H1 (cell line): Measurements from ENCODE around the gene NSL1. TPM values are rescaled to one million over a fixed set of nuclear protein-coding genes. Genes with fewer than 3 reads are reported as not detected.

Experiments used
- CTCF ChIA-PET: fragments of 300-600 bp; sonication (Branson Sonifier 250); formaldehyde crosslinking; loops from one replicate; lab custom pipeline; 2021; ENCODE audit not compliant: partially characterized antibody; lab: Charles Lee
- POLR2A ChIA-PET: fragments of 300-600 bp; sonication (Branson Sonifier 250); formaldehyde crosslinking; loops from one replicate; lab custom pipeline; 2021; ENCODE audit warnings: inconsistent platforms; ENCODE audit not compliant: partially characterized antibody; lab: Charles Lee
- DNase-seq, 2 experiments: peaks; one replicate each; pipeline versions ENCODE4 v3.0.0 to v3.0.0-alpha.2; 2010 to 2022; ENCODE audit warnings: low spot score in 2 of 2, low read depth in 1 of 2, mixed read lengths in 1 of 2
- FAIRE-seq: peaks from 2 replicates; lab custom pipeline; 2011; peaks lifted over from hg19 to GRCh38; lab: Jason Lieb, UNC
- H2AFZ ChIP-seq: 2 replicates; pipeline ENCODE4 v1.8.1; 2012; ENCODE audit warnings: low read length, inconsistent platforms
- H2AK5ac ChIP-seq: 2 replicates; pipeline ENCODE4 v1.6.1; 2013; ENCODE audit warnings: low read depth, low read length
- H2BK120ac ChIP-seq: replicated peaks from 2 replicates; pipeline ENCODE3; 2013; ENCODE audit warnings: low read depth, low read length, inconsistent platforms
- H2BK12ac ChIP-seq: 2 replicates; pipeline ENCODE4 v1.6.1; 2013; ENCODE audit warnings: low read depth, low read length
- H2BK15ac ChIP-seq: 2 replicates; pipeline ENCODE4 v1.6.1; 2013; ENCODE audit warnings: low read length
- H2BK20ac ChIP-seq: 2 replicates; pipeline ENCODE4 v1.6.1; 2013; ENCODE audit warnings: low read length
- H2BK5ac ChIP-seq: 2 replicates; pipeline ENCODE4 v1.6.1; 2013; ENCODE audit warnings: low read depth, low read length
- H3K14ac ChIP-seq: 2 replicates; pipeline ENCODE4 v1.6.1; 2013; ENCODE audit warnings: inconsistent platforms; ENCODE audit not compliant: insufficient read length
- H3K18ac ChIP-seq: 2 replicates; pipeline ENCODE4 v1.6.1; 2013; ENCODE audit warnings: low read length; ENCODE audit errors: extremely low read depth
- H3K23ac ChIP-seq: 2 replicates; pipeline ENCODE4 v1.6.1; 2013; ENCODE audit warnings: inconsistent platforms; ENCODE audit not compliant: insufficient read length
- H3K23me2 ChIP-seq: 2 replicates; pipeline ENCODE4 v1.6.1; 2013; ENCODE audit warnings: low read depth, low read length
- H3K27ac ChIP-seq: 2 replicates; pipeline ENCODE4 v1.6.1; 2011; ENCODE audit warnings: low read depth, low read length, inconsistent platforms
- H3K27me3 ChIP-seq, 4 experiments: replicated peaks in 1 of 4; 1 replicate in 1 of 4; 2 replicates in 3 of 4; pipeline versions ENCODE4 v1.6.1 to v1.8.1; 2011 to 2013; ENCODE audit warnings: low read length in 3 of 4, mild to moderate bottlenecking in 3 of 4, inconsistent platforms in 2 of 4, mixed read lengths in 2 of 4, moderate library complexity in 1 of 4; ENCODE audit not compliant: control insufficient read depth in 3 of 4, insufficient read depth in 3 of 4; ENCODE audit errors: extremely low read depth in 1 of 4
- H3K36me3 ChIP-seq, 4 experiments: 2 replicates each; pipeline versions ENCODE4 v1.6.1 to v1.8.1; 2011 to 2013; ENCODE audit warnings: mild to moderate bottlenecking in 4 of 4, low read length in 3 of 4, moderate library complexity in 2 of 4, control low read depth in 1 of 4, inconsistent platforms in 1 of 4; ENCODE audit not compliant: insufficient read depth in 4 of 4, control insufficient read depth in 2 of 4
- H3K4ac ChIP-seq: replicated peaks from 2 replicates; pipeline ENCODE3; 2013; ENCODE audit warnings: low read length, low read depth, mixed read lengths, inconsistent platforms; ENCODE audit not compliant: insufficient read length
- H3K4me1 ChIP-seq, 4 experiments: replicated peaks in 1 of 4; 1 replicate in 1 of 4; 2 replicates in 3 of 4; pipeline versions ENCODE4 v1.6.1 to v1.8.1; 2011 to 2013; ENCODE audit warnings: low read length in 3 of 4, inconsistent platforms in 2 of 4, mixed read lengths in 1 of 4; ENCODE audit not compliant: insufficient read depth in 4 of 4, control insufficient read depth in 3 of 4
- H3K4me2 ChIP-seq, 2 experiments: 2 replicates each; pipeline versions ENCODE4 v1.6.1 to v1.8.1; 2011 to 2013; ENCODE audit warnings: low read depth in 2 of 2, low read length in 2 of 2, control low read depth in 1 of 2, inconsistent platforms in 1 of 2, mild to moderate bottlenecking in 1 of 2; ENCODE audit not compliant: insufficient read depth in 1 of 2
- H3K4me3 ChIP-seq, 4 experiments: fragments of 200-600, 300-600 bp in 1 of 4; sonication (generic), shearing (Covaris generic), sonication (Bioruptor Twin) in 1 of 4; 2 replicates each; pipeline versions ENCODE4 v1.5.1 to v1.8.1; 2011 to 2016; ENCODE audit warnings: low read length in 4 of 4, low read depth in 3 of 4, control low read depth in 2 of 4, inconsistent platforms in 2 of 4, mild to moderate bottlenecking in 2 of 4, mixed read lengths in 1 of 4, moderate library complexity in 1 of 4; ENCODE audit not compliant: insufficient read depth in 2 of 4; ENCODE audit errors: extremely low read depth in 1 of 4
- H3K56ac ChIP-seq: replicated peaks from 2 replicates; pipeline ENCODE3; 2013; ENCODE audit warnings: low read depth, mild to moderate bottlenecking, mixed read lengths, low read length, inconsistent platforms; ENCODE audit not compliant: insufficient read length
- H3K79me1 ChIP-seq: 2 replicates; pipeline ENCODE4 v1.6.1; 2013; ENCODE audit warnings: low read depth, low read length, control low read depth
- H3K79me2 ChIP-seq, 2 experiments: 2 replicates each; pipeline versions ENCODE4 v1.6.1 to v1.8.1; 2012 to 2013; ENCODE audit warnings: low read length in 2 of 2, mild to moderate bottlenecking in 2 of 2, inconsistent platforms in 1 of 2; ENCODE audit not compliant: insufficient read depth in 2 of 2, control insufficient read depth in 1 of 2
- H3K9ac ChIP-seq, 4 experiments: replicated peaks in 1 of 4; 1 replicate in 1 of 4; 2 replicates in 3 of 4; pipeline versions ENCODE4 v1.6.1 to v1.8.1; 2011 to 2013; ENCODE audit warnings: low read depth in 3 of 4, low read length in 3 of 4, control low read depth in 2 of 4, mild to moderate bottlenecking in 2 of 4, moderate library complexity in 2 of 4, inconsistent platforms in 1 of 4; ENCODE audit errors: extremely low read depth in 1 of 4
- H3K9me3 ChIP-seq, 2 experiments: 2 replicates each; pipeline versions ENCODE4 v1.6.1 to v1.8.1; 2012 to 2013; ENCODE audit warnings: mild to moderate bottlenecking in 2 of 2, moderate library complexity in 2 of 2, control low read depth in 1 of 2, inconsistent platforms in 1 of 2, low read depth in 1 of 2, low read length in 1 of 2, mixed read lengths in 1 of 2; ENCODE audit not compliant: insufficient read depth in 2 of 2
- H4K20me1 ChIP-seq, 2 experiments: replicated peaks in 1 of 2; 2 replicates each; pipeline versions ENCODE3 to v1.8.1; 2011 to 2013; ENCODE audit warnings: inconsistent platforms in 2 of 2, low read length in 2 of 2, mild to moderate bottlenecking in 1 of 2; ENCODE audit not compliant: insufficient read depth in 2 of 2, control insufficient read depth in 1 of 2
- H4K5ac ChIP-seq: 2 replicates; pipeline ENCODE4 v1.6.1; 2013; ENCODE audit warnings: low read length, low read depth, mixed read lengths, inconsistent platforms; ENCODE audit not compliant: insufficient read length
- H4K8ac ChIP-seq: 2 replicates; pipeline ENCODE4 v1.8.0; 2013; ENCODE audit warnings: mild to moderate bottlenecking, moderate library complexity, low read length, inconsistent platforms; ENCODE audit not compliant: insufficient read depth; ENCODE audit errors: extremely low read depth
- H4K91ac ChIP-seq: replicated peaks from 2 replicates; pipeline ENCODE3; 2013; ENCODE audit warnings: low read length, mixed read lengths, inconsistent platforms; ENCODE audit not compliant: insufficient read length
- ASH2L ChIP-seq: fragments of 200-600, 300-600 bp; sonication (generic); IDR thresholded peaks from one replicate; pipeline ENCODE4 v1.7.1; 2017; ENCODE audit warnings: low read length
- CREB1 ChIP-seq: IDR thresholded peaks from 2 replicates; pipeline ENCODE4 v1.6.1; 2012; ENCODE audit warnings: inconsistent platforms
- E2F6 ChIP-seq: IDR thresholded peaks from 2 replicates; pipeline ENCODE4 v1.6.1; 2012; ENCODE audit warnings: inconsistent platforms
- EZH2 ChIP-seq: fragments of 200-600 bp; sonication (generic); IDR thresholded peaks from 2 replicates; pipeline ENCODE4 v1.7.1; 2012; ENCODE audit warnings: low read depth, mild to moderate bottlenecking, moderate library complexity, low read length, inconsistent platforms; ENCODE audit not compliant: severe bottlenecking
- MAFK ChIP-seq: IDR thresholded peaks from 2 replicates; pipeline ENCODE4 v1.6.1; 2012; ENCODE audit warnings: low read depth, mild to moderate bottlenecking, improper control_type of control experiment, low read length
- NANOG ChIP-seq: IDR thresholded peaks from 2 replicates; pipeline ENCODE4 v1.6.1; 2011; ENCODE audit warnings: low read length, low read depth, mild to moderate bottlenecking, inconsistent platforms; ENCODE audit not compliant: insufficient read depth, poor library complexity, severe bottlenecking
- RAD21 ChIP-seq, 2 experiments: IDR thresholded peaks in 1 of 2; conservative IDR thresholded peaks in 1 of 2; 2 replicates each; pipeline ENCODE4 v1.6.1; 2011; ENCODE audit warnings: low read depth in 2 of 2, low read length in 2 of 2, improper control_type of control experiment in 1 of 2, inconsistent platforms in 1 of 2, mild to moderate bottlenecking in 1 of 2, moderate library complexity in 1 of 2
- RNF2 ChIP-seq: fragments of 200-900, 300-1000 bp; sonication (generic); IDR thresholded peaks from 2 replicates; pipeline ENCODE4 v1.7.1; 2016; ENCODE audit warnings: borderline replicate concordance, low read depth, mild to moderate bottlenecking, antibody characterized with exemption, low read length; ENCODE audit not compliant: poor library complexity, severe bottlenecking; ENCODE audit errors: missing control alignments
- SP4 ChIP-seq: IDR thresholded peaks from 2 replicates; pipeline ENCODE4 v1.6.1; 2012; ENCODE audit warnings: low read length, inconsistent platforms
- SRF ChIP-seq: IDR thresholded peaks from 2 replicates; pipeline ENCODE4 v1.6.1; 2011; ENCODE audit warnings: mild to moderate bottlenecking, low read depth, low read length, moderate library complexity
- TCF12 ChIP-seq: IDR thresholded peaks from 2 replicates; pipeline ENCODE4 v1.6.1; 2011; ENCODE audit warnings: low read depth, mild to moderate bottlenecking, low read length
- whole genome bisulfite sequencing, 2 experiments: shearing (Covaris generic) in 1 of 2; methylation state at CpG; one replicate each; pipeline versions ENCODE4 v1.1.6 to v1.1.7; 2013 to 2015; ENCODE audit warnings: low lambda C conversion rate in 2 of 2, mixed read lengths in 2 of 2, inconsistent platforms in 1 of 2, low coverage in 1 of 2, missing lambda C conversion rate in 1 of 2; ENCODE audit not compliant: insufficient replicate concordance in 2 of 2, insufficient coverage in 1 of 2, insufficient read length in 1 of 2; ENCODE audit errors: extremely low coverage in 1 of 2, missing lambda C conversion rate in 1 of 2; 5-methylcytosine and 5-hydroxymethylcytosine counted together
- polyA plus RNA-seq, 7 experiments: library from polyadenylated mRNA; depleted of rRNA in 3 of 7; stranded (reverse) in 5 of 7; unstranded in 2 of 7; fragments of >200 nt in 5 of 7; fragments of 200-250 nt in 2 of 7; gene quantifications; 1 replicate in 5 of 7; 2 replicates in 1 of 7; 4 replicates in 1 of 7; pipeline versions ENCODE4 v1.2.1 to v1.2.3, GENCODE V29; 2011 to 2013; ENCODE audit warnings: missing spikeins in 2 of 7, mixed read lengths in 2 of 7
- total RNA-seq: library from RNA; stranded (reverse); fragmentation: NEBNext Ultra II Directional; extraction: Animal tissue kit (Norgen Biotek cat#: 25700); gene quantifications from 2 replicates; pipeline ENCODE4 v1.2.1, GENCODE V29; 2021

The NSL1 gene
- total and polyA plus RNA-seq, 2 of the 8 experiments (the other 6 are each of a cell fraction or from before 2014, with no cell fraction given), result 25.4 to 51.7 TPM

- no peak overlapping the region for H3K56ac ChIP-seq
- CTCF ChIA-PET, result interaction anchor here (0.6 to 4.8 kb wide), 6 partner anchors 9 to 1454 kb away, joined by 3 to 36 read pairs (median 3); no protein-coding TSS in a partner anchor
- no peak for FAIRE-seq
- TF ChIP-seq SP4, result no peak
- no peak for TF ChIP-seq EZH2
- TF ChIP-seq ASH2L, result no peak
- no peak for TF ChIP-seq TCF12
- TF ChIP-seq MAFK, result no peak
- TF ChIP-seq E2F6, result no peak
- no peak for TF ChIP-seq RNF2
- TF ChIP-seq NANOG, result no peak
- no peak for TF ChIP-seq SRF
- TF ChIP-seq RAD21 (IDR thresholded peaks at IDR 0.05 in 1 of 2, conservative IDR thresholded peaks at IDR 0.05 in 1 of 2; ENCODE audit: low read depth in 2 of 2, low read length in 2 of 2), result no peak
- TF ChIP-seq CREB1, result no peak
Observed at GRCh38 chr1:212752252-212752933, 39.2 kb downstream of the NSL1 start.

More at GRCh38 chr1:212752252-212752933, 39.2 kb downstream of the NSL1 start:
- no peak overlapping the region for H3K4ac ChIP-seq
- no peak overlapping the region for H3K18ac ChIP-seq
- H3K23ac ChIP-seq, result no peak overlapping the region
- no peak overlapping the region for H3K14ac ChIP-seq
- no peak overlapping the region for H2BK20ac ChIP-seq
- H2BK120ac ChIP-seq, result no peak overlapping the region
- peaks cover 0 to 10% (median 8%) of the 10 kb centered on the region in 4 experiments; a peak in 5 of 7 replicates for H3K4me1 ChIP-seq
- H4K20me1 ChIP-seq, result peaks cover 0 to 5% of the 10 kb centered on the region in 2 experiments
- H3K4me2 ChIP-seq, result no peak overlapping the region
- H2BK15ac ChIP-seq, result no peak overlapping the region
- H3K27me3 ChIP-seq, result no peaks in the 10 kb centered on the region
- H2AFZ ChIP-seq, result no peak overlapping the region
- H4K91ac ChIP-seq, result no peak overlapping the region
- 0 out of 2 replicates have a peak, but pooled peaks cover 3% of the 10 kb centered on the region for H3K23me2 ChIP-seq
- peaks cover 2% of the 10 kb centered on the region for H3K79me1 ChIP-seq
- no peak overlapping the region for H2BK5ac ChIP-seq
- POLR2A ChIA-PET, result interaction anchor here (0.6 to 1.2 kb wide), 4 partner anchors 16 to 144 kb away, joined by 3 to 5 read pairs (median 3); partner anchors contain the start of gene ATF3
- H2BK12ac ChIP-seq, result no peak overlapping the region
- H3K9me3 ChIP-seq, result no peaks in the 10 kb centered on the region
- no peak for DNase-seq
- H3K36me3 ChIP-seq, result peaks cover 0 to 3% (median 0%) of the 10 kb centered on the region in 4 experiments; a peak in 2 of 8 replicates
- no peak overlapping the region for H2AK5ac ChIP-seq
- no peak overlapping the region for H3K4me3 ChIP-seq
- no peak overlapping the region for H4K5ac ChIP-seq
- 77% methylated on average over 3 of the region's 3 CpGs; no CpG with 5 or more reads in 1 of the 2 experiments for WGBS, 2 experiments
- no peak overlapping the region for H3K27ac ChIP-seq
- peaks cover 0 to 11% of the 10 kb centered on the region in 2 experiments; a peak in 2 of 4 replicates for H3K79me2 ChIP-seq
- no peak overlapping the region for H3K9ac ChIP-seq
- H4K8ac ChIP-seq, result no peak overlapping the region
